Hepatocyte (in vitro differentiated cells): ENCODE results near the gene CD80. TPM values are rescaled to one million over a fixed set of nuclear protein-coding genes. Genes with fewer than 3 reads are reported as not detected.

ENCODE experiments used
- DNase-seq: peaks from one replicate; pipeline ENCODE4 v3.0.0-alpha.2; 2016; ENCODE audit warnings: low spot score
- H2AFZ ChIP-seq: fragments of 200-600 bp; sonication (generic); 2 replicates; pipeline ENCODE4 v1.6.0; 2016; ENCODE audit warnings: antibody characterized with exemption, mild to moderate bottlenecking
- H3K27ac ChIP-seq: fragments of 200-600 bp; sonication (generic); 2 replicates; pipeline ENCODE4 v1.5.1; 2016; ENCODE audit warnings: mild to moderate bottlenecking
- H3K27me3 ChIP-seq: fragments of 200-600 bp; sonication (generic); 2 replicates; pipeline ENCODE4 v1.6.1; 2016
- H3K36me3 ChIP-seq: fragments of 200-600 bp; sonication (generic); replicated peaks from 2 replicates; pipeline ENCODE4 v1.5.1; 2016; ENCODE audit warnings: low read depth; ENCODE audit not compliant: insufficient read depth
- H3K4me1 ChIP-seq: fragments of 200-600 bp; sonication (generic); 2 replicates; pipeline ENCODE4 v1.5.1; 2016; ENCODE audit warnings: mild to moderate bottlenecking, moderate library complexity; ENCODE audit not compliant: insufficient read depth
- H3K4me2 ChIP-seq: fragments of 200-600 bp; sonication (generic); 2 replicates; pipeline ENCODE4 v1.6.0; 2016
- H3K4me3 ChIP-seq: fragments of 200-600 bp; sonication (generic); 2 replicates; pipeline ENCODE4 v1.5.1; 2016; ENCODE audit warnings: mild to moderate bottlenecking
- H3K79me2 ChIP-seq: fragments of 200-600 bp; sonication (generic); 2 replicates; pipeline ENCODE4 v1.6.0; 2017; ENCODE audit warnings: mild to moderate bottlenecking
- H3K9me2 ChIP-seq: fragments of 200-600 bp; sonication (generic); replicated peaks from 2 replicates; pipeline ENCODE4 v1.6.0; 2017; ENCODE audit warnings: mild to moderate bottlenecking; ENCODE audit not compliant: insufficient read depth
- H3K9me3 ChIP-seq: fragments of 200-600 bp; sonication (generic); 2 replicates; pipeline ENCODE4 v1.5.1; 2016; ENCODE audit warnings: low read depth, mild to moderate bottlenecking
- H4K20me1 ChIP-seq: fragments of 200-600 bp; sonication (generic); 2 replicates; pipeline ENCODE4 v1.6.0; 2016; ENCODE audit warnings: mild to moderate bottlenecking; ENCODE audit not compliant: insufficient read depth, poor library complexity, severe bottlenecking
- EZH2 ChIP-seq: fragments of 200-600 bp; sonication (generic); IDR thresholded peaks from 2 replicates; pipeline ENCODE4 v1.6.1; 2016; ENCODE audit warnings: antibody characterized with exemption, mild to moderate bottlenecking, borderline replicate concordance
- EZH2phosphoT487 ChIP-seq: fragments of 200-600 bp; sonication (generic); IDR thresholded peaks from one replicate; pipeline ENCODE4 v1.6.1; 2018; ENCODE audit warnings: antibody characterized with exemption, mild to moderate bottlenecking, low read depth, moderate library complexity; ENCODE audit not compliant: unreplicated experiment, severe bottlenecking
- WGBS: methylation state at CpG from one replicate; pipeline ENCODE4 v1.1.6; 2016; ENCODE audit warnings: low lambda C conversion rate; ENCODE audit errors: missing lambda C conversion rate; 5-methylcytosine and 5-hydroxymethylcytosine counted together
- polyA plus RNA-seq: library from polyadenylated mRNA; unstranded; fragments of >200 nt; fragmentation: Nextera tagmentation; extraction: Ambion mirVana; gene quantifications from 2 replicates; pipeline ENCODE4 v1.2.1, GENCODE V29; 2016
- total RNA-seq: library from RNA; depleted of rRNA; stranded (reverse); fragments of >200 nt; gene quantifications from 2 replicates; pipeline ENCODE4 v1.2.3, GENCODE V29; 2014
- TF ChIP-seq, protein P1 (sequence below): fragments of 200-600 bp; sonication (generic); IDR thresholded peaks from 2 replicates; pipeline ENCODE4 v1.5.1; 2016; ENCODE audit warnings: antibody characterized with exemption, mild to moderate bottlenecking; ENCODE audit not compliant: poor library complexity

The CD80 gene
- total and polyA plus RNA-seq, 2 experiments from 2014 or later: 0.07 TPM; not detected in 1

GRCh38 chr3:119483101-119483500 lies 76.3 kb downstream of the CD80 start:
- no peak for TF ChIP-seq EZH2
- TF ChIP-seq, protein P1, sequence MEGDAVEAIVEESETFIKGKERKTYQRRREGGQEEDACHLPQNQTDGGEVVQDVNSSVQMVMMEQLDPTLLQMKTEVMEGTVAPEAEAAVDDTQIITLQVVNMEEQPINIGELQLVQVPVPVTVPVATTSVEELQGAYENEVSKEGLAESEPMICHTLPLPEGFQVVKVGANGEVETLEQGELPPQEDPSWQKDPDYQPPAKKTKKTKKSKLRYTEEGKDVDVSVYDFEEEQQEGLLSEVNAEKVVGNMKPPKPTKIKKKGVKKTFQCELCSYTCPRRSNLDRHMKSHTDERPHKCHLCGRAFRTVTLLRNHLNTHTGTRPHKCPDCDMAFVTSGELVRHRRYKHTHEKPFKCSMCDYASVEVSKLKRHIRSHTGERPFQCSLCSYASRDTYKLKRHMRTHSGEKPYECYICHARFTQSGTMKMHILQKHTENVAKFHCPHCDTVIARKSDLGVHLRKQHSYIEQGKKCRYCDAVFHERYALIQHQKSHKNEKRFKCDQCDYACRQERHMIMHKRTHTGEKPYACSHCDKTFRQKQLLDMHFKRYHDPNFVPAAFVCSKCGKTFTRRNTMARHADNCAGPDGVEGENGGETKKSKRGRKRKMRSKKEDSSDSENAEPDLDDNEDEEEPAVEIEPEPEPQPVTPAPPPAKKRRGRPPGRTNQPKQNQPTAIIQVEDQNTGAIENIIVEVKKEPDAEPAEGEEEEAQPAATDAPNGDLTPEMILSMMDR: no peak
- TF ChIP-seq EZH2phosphoT487: no peak
- Histone ChIP-seq H3K4me3 (no peak overlapping the region), H3K27me3 (no peaks in the 10 kb centered on the region), H3K4me1 (no peaks in the 10 kb centered on the region), H3K4me2 (no peak overlapping the region), H3K9me3 (no peaks in the 10 kb centered on the region), H4K20me1 (no peaks in the 10 kb centered on the region), H3K9me2 (no peaks in the 10 kb centered on the region), H3K27ac (no peak overlapping the region), H3K79me2 (no peaks in the 10 kb centered on the region), H3K36me3 (no peaks in the 10 kb centered on the region), H2AFZ (no peak overlapping the region)
- WGBS: 100% methylated on average over 1 of the region's 1 CpG
- no peak for DNase-seq

- Histone ChIP-seq H3K79me2 (no peaks in the 10 kb centered on the region), H3K27ac (no peak overlapping the region), H3K4me3 (no peak overlapping the region), H3K36me3 (no peaks in the 10 kb centered on the region), H3K9me2 (no peaks in the 10 kb centered on the region), H3K4me2 (no peak overlapping the region), H2AFZ (no peak overlapping the region), H3K4me1 (no peaks in the 10 kb centered on the region), H3K27me3 (no peaks in the 10 kb centered on the region), H4K20me1 (no peaks in the 10 kb centered on the region), H3K9me3 (no peaks in the 10 kb centered on the region)
- WGBS: 93% methylated on average over 2 of the region's 2 CpGs
- DNase-seq: no peak
- TF ChIP-seq EZH2phosphoT487 (no peak), EZH2 (no peak)
- TF ChIP-seq, protein P1: no peak
These were observed 78.3 kb downstream of the CD80 start for GRCh38 chr3:119481079-119481478.

Other genes starting within 250 kb of the CD80 start
- 56.1 and 77.0 TPM in 2 replicates for gene TMEM39A, start 96.0 kb downstream of the CD80 start, total RNA-seq
- 39.0 and 46.2 TPM in 2 replicates for gene TMEM39A, start 96.0 kb downstream of the CD80 start, polyA plus RNA-seq
- gene POGLUT1, start 90.7 kb downstream of the CD80 start, total RNA-seq: 13.6 and 14.5 TPM in 2 replicates
- gene POGLUT1, start 90.7 kb downstream of the CD80 start, polyA plus RNA-seq: 15.4 and 16.3 TPM in 2 replicates
- gene TIMMDC1, start 61.1 kb downstream of the CD80 start, total RNA-seq: 47.8 and 52.7 TPM in 2 replicates
- 140 and 155 TPM in 2 replicates for gene TIMMDC1, start 61.1 kb downstream of the CD80 start, polyA plus RNA-seq
- gene ADPRH, start 19.9 kb upstream of the CD80 start, total RNA-seq: 1.7 and 1.8 TPM in 2 replicates
- gene ADPRH, start 19.9 kb upstream of the CD80 start, polyA plus RNA-seq: 0.56 and 1.5 TPM in 2 replicates
- gene PLA1A, start 38.3 kb upstream of the CD80 start, total RNA-seq: 2.6 TPM in 2 replicates
- gene PLA1A, start 38.3 kb upstream of the CD80 start, polyA plus RNA-seq: 2.9 and 3.3 TPM in 2 replicates
- 2.7 and 3.9 TPM in 2 replicates for gene POPDC2, start 101.0 kb upstream of the CD80 start, total RNA-seq
- gene POPDC2, start 101.0 kb upstream of the CD80 start, polyA plus RNA-seq: 1.2 and 1.6 TPM in 2 replicates
- 27.0 and 28.3 TPM in 2 replicates for gene COX17, start 117.8 kb upstream of the CD80 start, total RNA-seq
- gene COX17, start 117.8 kb upstream of the CD80 start, polyA plus RNA-seq: 80.7 and 87.2 TPM in 2 replicates
- gene CFAP91, start 143.4 kb upstream of the CD80 start, total RNA-seq: 1.4 and 2.3 TPM in 2 replicates
- 0.77 TPM in 1 of 2 replicates, not detected in the other for gene CFAP91, start 143.4 kb upstream of the CD80 start, polyA plus RNA-seq
- 7.0 and 7.1 TPM in 2 replicates for gene NR1I2, start 222.5 kb upstream of the CD80 start, total RNA-seq
- 2.8 and 5.0 TPM in 2 replicates for gene NR1I2, start 222.5 kb upstream of the CD80 start, polyA plus RNA-seq